HG03095 (cell line): Measurements from ENCODE around the gene AWAT2.
A peak's percentile ranks its signal among the peaks of the same experiment; 100 is the strongest.

Experiments
- ATAC-seq: cut with Tn5 transposase; IDR thresholded peaks from one replicate; pipeline ENCODE4 v1.9.1; 2021; ENCODE audit warnings: moderate library complexity; ENCODE audit not compliant: unreplicated experiment

The AWAT2 gene

GRCh38 chrX:70042399-70043371, 7.1 kb downstream of the AWAT2 start:
- no peak for ATAC-seq

DNA sequence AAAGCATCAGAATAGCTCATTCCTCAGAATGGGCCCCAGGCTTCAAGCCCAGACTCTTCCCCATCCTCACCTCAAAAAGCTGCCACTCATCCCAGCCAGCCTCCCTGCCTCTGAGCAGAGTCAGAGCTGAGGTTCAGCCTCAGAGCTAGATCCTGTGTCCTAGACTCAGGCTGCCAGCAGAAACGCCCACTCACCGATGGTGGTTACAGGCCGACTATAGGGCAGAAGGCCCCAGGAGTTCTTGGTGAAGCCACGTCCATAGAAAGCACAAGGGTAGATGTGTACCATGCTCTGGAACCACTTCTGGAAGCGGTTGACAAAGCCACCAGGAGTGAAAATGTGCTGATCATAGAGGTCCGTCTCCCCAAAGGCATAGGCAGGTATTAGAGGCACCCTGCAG, 7.7 kb downstream of the AWAT2 start:
- no peak for ATAC-seq

DNA sequence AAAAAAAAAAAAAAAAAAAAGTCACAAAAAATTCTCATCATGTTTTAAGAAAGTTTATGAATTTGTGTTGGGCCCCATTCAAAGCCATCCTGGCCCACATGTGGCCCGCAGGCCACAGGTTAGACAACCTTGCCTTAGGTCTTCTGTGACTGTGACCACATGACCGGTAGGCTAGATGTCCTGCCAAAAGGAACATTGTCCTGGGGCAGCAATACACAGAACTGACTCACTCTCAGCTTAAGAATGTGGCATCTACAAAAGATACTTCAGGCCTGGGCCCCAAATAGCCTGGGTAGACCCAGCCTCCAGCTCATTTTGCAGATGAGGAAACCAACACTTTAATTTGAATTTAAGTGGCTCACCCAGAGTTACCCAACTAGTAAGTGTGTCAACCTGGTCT, 10.0 kb downstream of the AWAT2 start:
- no peak for ATAC-seq

DNA sequence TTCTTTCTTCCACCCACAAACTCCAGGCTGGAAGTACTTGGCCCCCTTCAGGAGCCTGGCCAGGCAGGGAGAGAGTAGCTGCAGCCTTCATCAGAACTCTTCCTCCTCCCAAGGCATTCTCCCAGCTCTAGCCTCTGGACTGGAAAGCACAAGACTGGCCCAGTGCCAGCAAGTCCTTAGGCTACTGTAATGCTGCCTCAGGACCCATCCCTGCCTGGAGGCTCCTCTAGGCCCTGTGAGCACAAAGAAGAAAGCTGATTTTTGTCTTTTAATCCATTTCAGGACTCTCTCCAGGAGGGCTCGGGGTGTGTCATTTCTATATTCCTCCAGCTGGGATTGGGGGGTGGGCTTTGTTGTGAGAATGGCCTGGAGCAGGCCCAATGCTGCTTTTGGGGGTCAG, 10.8 kb downstream of the AWAT2 start:
- no peak for ATAC-seq

- ATAC-seq, result no peak
These were observed 11.2 kb downstream of the AWAT2 start for GRCh38 chrX:70038515-70038914.

DNA sequence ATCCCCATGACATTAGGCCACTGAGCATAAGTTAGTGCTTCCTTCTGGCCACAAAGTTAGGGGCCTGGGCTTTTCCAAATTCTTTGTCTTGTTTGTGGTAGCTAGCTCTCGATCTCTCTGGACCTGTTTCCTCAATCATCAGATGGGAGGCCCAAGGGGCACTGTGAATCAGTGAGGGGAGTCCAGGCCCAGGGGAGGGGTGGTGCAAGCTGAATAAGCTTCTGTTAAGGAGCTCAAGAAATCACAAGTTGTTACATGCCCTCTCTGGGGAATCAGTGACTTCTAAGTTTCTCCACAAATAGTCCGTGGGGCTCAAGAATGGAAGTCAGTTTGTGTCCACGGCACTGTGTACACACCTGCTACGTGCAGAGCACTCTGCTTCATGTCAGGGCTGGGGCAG, 15.1 kb downstream of the AWAT2 start:
- ATAC-seq, result no peak

DNA sequence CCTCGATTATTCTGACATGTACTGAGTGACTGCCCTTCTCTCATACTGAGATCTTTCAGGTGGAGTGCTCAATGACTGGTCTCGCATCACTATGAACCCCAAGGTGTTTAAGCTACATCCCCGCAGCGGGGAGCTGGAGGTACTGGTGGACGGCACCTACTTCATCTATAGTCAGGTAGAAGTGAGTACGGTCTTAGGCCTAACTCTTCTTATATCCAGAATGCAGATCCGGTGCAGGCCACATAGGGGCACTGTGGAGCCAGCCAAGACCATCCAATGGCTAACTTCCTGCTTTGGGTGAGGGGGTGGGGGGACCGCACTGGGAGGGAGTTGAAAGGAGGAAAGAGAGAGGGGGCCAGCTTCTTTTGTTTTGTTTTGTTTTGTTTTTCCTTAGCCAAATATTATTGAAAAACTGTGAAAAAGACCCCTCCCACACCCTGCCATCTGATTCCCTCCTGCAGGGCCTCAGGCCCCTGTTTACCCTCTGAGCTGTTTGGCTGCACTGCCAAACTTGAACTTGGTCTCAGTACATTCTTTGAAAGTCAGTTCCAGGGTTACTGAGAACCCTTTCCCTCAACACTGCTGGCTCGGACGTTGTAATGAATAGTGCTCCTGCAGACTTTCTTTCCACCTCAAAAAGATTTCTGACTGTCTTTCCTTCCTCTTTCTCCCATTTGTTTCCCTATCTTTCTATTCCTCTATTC, 16.2 kb downstream of the AWAT2 start:
- ATAC-seq, result peak; percentile 55

DNA sequence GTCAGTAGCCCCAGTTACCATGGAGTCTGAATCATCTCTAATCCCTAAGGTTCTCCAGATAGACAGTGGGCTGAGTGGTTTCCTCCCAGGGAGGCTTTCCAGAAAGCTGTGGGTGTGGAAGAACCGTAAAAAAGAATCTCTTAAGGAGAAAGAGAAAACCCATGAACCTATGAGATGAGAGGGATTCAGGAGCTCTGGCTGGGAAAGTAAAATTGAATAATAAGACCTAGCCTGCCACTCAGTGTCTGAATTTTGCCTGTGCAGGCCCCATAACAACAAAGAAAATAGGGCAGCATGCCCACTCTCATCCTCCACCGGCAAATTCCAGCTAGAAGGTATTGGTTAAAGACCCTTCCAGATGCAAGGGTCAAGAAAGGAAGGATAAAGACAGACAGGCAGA, 16.9 kb downstream of the AWAT2 start:
- ATAC-seq, result no peak

- ATAC-seq, result peak; percentile 76
These were observed 19.4 kb downstream of the AWAT2 start for GRCh38 chrX:70030301-70030767.

DNA sequence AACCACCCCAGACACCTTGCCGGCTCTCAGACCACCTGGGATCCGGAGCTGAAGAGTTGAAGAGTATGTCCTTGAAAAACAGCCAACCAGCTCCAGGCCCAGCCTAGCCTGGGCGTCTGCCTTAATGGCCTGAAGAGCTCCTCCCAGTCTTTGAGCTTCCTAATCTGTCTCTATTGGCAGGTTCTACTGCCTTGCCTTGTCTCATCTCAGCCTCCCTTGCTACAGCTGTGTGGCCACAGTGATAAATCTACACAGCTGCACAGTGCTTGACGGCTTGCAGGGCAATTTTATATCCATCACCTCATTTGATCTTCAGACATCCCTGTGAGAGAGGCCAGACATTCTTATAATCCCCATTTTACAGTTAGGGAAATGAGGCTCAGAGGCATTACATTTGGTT, 19.9 kb downstream of the AWAT2 start:
- no peak for ATAC-seq

- ATAC-seq, result no peak
These were observed 22.9 kb downstream of the AWAT2 start for GRCh38 chrX:70026851-70027200.

- ATAC-seq, result no peak
These were observed 23.5 kb downstream of the AWAT2 start for GRCh38 chrX:70026112-70026850.

- no peak for ATAC-seq
These were observed 24.3 kb downstream of the AWAT2 start for GRCh38 chrX:70025464-70025863.

DNA sequence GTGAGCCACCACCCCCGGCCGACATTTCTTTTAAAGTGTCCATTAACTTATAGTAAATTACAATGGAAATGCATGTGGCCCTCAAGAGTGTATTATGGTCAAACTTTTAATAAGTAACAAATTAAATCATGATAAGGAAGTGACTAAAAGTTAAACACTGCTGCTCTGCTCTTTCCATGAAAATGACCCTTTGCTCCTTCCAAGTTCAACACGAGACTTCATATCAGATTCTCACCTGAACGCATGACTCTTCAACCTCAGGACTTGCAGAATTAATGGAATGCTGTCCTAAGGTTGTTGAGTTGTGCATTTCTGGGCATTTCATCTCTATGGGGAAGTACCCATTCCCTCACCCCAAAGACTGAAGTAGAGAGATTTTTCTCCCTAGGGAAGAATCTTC, 27.1 kb downstream of the AWAT2 start:
- no peak for ATAC-seq

DNA sequence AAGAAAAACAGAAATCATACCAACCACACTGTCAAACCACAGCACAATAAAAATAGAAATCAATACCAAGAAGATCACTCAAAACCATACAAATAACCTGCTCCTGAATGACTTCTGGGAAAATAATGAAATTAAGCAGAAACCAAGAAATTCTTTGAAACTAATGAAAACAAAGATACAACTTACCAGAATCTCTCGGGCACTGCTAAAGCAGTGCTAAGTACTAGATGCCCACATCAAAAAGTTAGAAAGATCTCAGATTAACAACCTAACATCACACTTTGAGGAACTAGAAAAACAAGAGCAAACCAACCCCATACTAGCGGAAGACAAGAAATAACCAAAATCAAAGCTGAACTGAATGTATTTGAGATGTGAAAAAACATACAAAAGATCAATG, 33.2 kb downstream of the AWAT2 start:
- ATAC-seq, result no peak

DNA sequence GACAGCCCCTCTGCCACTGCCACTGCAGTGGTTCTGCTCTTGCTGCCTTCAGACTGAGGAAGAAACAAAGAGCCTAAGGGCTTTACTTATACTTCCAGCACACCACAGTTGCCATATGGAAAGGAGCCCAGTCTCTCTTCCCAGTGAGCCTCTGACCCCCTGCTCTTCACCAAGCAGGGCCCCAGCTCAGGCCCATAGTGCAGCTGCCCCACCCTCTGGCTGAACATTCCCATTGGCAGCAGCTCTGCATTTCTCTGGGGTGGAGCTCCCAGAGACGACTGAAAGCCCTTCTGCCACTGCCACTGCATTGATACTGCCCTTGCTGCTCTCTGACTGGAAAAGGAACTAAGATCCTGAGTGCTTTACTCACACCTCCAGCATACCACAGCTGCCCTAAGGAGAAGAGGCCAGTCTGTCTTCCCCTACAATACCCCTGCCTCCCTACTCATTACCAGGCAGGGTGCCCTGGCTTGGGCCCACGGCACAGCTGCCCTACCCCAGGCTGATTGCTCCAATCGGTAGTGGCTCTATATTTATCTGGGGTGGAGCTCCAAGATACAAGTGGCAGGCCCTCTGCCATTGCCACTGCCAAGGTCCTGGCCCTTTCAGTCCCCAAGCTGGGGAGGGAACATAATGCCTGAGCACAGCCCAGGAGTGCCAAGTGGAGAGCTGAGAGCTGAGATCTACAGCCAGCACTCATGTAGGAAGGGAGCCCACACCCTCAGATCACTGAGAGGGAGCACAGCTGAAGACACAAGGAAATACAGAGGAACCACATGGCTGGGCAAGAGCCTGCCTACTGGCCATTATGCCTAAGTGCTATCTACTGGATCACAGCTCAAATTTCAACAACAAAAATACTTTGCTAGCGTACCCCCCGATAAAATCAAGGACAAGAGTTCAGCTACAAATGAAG, 36.0 kb downstream of the AWAT2 start:
- ATAC-seq, result no peak

GRCh38 chrX:70012756-70013155, 37.0 kb downstream of the AWAT2 start:
- ATAC-seq, result no peak

GRCh38 chrX:70009970-70010369, 39.8 kb downstream of the AWAT2 start:
- ATAC-seq, result no peak

DNA sequence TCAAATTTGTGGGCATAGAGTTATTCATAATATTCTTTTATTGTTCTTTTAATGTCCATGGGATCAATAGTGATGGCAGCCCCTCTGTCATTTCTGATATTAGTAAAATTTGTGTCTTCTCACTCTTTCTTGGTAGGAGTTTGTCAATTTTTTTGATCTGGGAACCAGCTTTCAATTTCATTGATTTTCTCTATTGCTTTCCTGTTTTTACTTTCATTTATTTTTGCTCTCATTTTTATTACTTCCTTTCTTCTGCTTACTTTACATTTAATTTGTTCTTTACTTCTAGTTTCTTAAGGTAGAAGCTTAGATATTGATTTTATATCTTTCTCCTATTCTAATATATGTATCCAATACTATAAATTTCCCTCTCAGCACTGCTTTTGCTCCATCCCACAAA, 40.7 kb downstream of the AWAT2 start:
- no peak for ATAC-seq

DNA sequence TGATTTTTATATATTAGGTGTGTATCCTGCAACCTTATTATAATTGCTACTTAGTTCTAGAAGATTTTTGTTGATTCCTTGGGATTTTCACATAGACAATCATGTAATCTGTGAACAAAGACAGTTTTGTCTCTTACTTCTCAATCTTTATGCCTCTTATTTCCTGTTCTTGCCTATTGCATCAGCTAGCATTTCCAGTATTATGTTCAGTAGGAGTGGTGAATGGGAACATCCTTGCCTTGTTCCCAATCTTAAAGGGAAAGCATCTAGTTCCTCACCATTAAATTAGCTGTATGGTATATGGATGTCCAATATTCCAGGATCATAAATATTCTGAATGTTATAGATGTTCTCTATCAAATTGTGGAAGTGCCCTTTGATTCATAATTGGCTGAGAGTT, 41.8 kb downstream of the AWAT2 start:
- no peak for ATAC-seq
